NCI-H1105 (cell line): Measurements from ENCODE around the gene ESR1.
"Not testable (repeated sequence)": the region's sequence is repeated elsewhere in the genome, so short reads cannot be mapped to it uniquely, and the experiment has no call there.

Source experiments
- DNase-seq: peaks from one replicate; lab custom pipeline; 2025; lab: John Stamatoyannopoulos, UW

The ESR1 gene

GRCh38 chr6:151894426-151894825 is 86.9 kb downstream of the ESR1 start:
- not testable (repeated sequence) for DNase-seq

DNA sequence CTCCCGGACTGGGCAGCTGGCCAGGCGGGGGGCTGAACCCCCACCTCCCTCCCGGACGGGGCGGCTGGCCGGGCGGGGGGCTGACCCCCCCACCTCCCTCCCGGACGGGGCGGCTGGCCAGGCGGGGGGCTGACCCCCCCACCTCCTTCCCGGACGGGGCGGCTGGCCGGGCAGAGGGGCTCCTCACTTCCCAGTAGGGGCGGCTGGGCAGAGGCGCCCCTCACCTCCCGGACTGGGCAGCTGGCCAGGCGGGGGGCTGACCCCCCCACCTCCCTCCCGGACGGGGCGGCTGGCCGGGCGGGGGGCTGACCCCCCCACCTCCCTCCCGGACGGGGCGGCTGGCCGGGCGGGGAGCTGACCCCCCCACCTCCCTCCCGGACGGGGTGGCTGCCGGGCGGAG is 91.7 kb downstream of the ESR1 start:
- not testable (repeated sequence) for DNase-seq

DNA sequence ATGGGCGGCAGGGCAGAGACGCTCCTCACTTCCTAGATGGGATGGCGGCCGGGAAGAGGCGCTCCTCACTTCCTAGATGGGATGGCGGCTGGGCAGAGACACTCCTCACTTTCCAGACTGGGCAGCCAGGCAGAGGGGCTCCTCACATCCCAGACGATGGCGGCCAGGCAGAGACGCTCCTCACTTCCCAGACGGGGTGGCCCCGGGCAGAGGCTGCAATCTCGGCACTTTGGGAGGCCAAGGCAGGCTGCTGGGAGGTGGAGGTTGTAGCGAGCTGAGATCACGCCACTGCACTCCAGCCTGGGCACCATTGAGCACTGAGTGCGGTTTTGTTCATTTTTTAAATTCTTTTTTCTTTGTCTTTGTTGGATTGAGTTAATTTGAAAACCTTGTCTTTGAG is 92.3 kb downstream of the ESR1 start:
- not testable (repeated sequence) for DNase-seq

DNA sequence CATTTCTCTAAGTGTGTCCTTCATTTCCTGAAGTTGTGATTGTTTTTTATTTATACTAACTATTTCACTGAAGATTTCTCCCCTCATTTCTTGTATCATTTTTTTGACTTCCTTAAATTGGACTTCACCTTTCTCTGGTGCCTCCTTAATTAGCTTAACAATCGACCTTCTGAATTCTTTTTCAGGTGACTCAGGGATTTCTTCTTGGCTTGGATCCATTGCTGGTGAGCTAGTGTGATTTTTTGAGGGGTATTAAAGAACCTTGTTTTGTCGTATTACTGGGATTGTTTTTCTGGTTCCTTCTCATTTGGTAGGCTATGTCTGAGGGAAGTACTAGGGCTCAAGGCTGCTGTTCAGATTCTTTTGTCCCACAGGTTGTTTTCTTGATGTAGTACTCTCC is 92.8 kb downstream of the ESR1 start:
- no peak for DNase-seq

- no peak for DNase-seq
Observed at GRCh38 chr6:151901009-151901411, 93.5 kb downstream of the ESR1 start.

GRCh38 chr6:151904631-151905030 is 97.1 kb downstream of the ESR1 start:
- DNase-seq, result no peak

- DNase-seq, result no peak
Observed at GRCh38 chr6:151905072-151905471, 97.6 kb downstream of the ESR1 start.

- no peak for DNase-seq
Observed at GRCh38 chr6:151905854-151906253, 98.4 kb downstream of the ESR1 start.

- no peak for DNase-seq
Observed at GRCh38 chr6:151911401-151911800, 103.9 kb downstream of the ESR1 start.

DNA sequence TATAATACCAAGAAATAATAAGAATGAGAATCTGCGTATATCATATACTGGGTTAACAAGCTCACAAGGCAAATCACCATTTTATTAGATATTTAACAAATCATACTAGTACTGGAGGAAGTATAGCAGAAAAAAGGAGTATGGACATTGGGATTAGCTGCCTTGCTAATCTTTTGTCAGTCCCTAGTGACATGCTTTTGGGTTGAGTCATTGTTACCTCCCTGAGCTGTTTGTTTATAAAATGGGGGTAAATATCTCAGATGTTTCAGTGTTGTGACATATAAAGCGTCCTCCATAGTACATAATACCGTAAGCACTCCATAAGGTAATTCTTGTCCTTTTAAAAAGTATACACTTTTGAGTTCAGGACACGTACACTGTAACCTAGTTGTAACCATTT is 107.0 kb downstream of the ESR1 start:
- no peak for DNase-seq

- DNase-seq, result no peak
Observed at GRCh38 chr6:151916075-151916474, 108.6 kb downstream of the ESR1 start.

DNA sequence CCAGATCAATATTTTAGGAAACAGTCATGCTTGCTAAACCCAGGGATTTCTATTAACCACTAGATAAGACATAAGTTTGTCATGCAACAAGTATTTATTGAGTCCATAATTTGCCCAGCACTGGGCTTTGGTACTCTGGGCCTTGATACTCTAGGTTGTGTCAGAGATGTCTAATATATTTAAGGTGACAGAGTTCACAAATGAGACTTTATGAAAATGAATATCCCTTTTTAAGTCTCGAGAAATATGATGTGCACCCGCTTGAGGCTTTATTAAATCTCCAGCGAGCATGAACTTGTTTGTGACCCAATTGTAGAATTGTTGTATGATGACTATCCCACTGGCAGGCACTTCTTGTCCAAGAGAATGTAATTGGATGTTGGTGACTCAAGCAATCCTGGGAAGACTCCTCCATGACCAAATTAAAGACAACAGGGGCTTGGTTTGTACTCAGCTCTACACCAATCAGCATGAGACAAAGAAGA is 109.2 kb downstream of the ESR1 start:
- no peak for DNase-seq

DNA sequence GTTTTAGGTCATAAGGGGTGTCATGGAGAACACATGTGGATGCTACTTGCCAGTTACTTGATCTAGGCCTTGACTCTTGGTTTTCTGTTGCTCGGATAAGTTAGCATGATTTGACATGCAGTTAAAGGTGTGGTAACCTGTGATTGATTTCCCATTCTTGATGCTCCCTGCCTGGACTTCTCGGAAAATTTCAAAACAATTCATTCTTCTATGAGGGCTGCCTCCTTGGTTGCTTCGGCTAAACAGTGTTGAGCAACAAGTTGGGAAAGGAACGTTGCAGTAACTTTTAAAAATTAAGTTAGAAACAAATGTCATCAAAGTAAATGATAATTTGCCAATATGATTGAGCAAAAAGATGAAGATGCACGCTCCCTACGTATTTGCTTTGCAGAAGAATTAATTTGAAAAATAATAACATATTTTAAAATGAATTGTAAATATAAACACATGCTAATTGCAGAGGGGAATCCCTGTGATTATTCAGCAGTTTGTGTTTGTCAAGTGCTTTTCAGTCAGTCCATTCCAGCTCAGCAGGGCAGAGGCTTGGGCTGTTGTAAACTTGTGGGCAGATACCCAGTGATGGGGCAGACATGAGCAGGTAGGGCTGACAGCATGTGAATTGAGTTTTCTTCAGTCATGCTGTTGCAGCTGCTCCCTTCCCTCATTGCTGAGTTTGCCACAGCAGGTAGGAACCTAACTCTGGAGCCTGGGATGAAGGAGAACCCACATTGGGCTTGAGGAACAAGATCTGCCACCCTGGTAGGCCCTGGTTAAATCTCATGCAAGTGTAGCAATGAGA is 110.2 kb downstream of the ESR1 start:
- no peak for DNase-seq

GRCh38 chr6:151940307-151940706 is 132.8 kb downstream of the ESR1 start:
- no peak for DNase-seq

GRCh38 chr6:151948002-151948743 is 140.7 kb downstream of the ESR1 start:
- DNase-seq, result no peak

- no peak for DNase-seq
Observed at GRCh38 chr6:151958332-151958731, 150.8 kb downstream of the ESR1 start.

DNA sequence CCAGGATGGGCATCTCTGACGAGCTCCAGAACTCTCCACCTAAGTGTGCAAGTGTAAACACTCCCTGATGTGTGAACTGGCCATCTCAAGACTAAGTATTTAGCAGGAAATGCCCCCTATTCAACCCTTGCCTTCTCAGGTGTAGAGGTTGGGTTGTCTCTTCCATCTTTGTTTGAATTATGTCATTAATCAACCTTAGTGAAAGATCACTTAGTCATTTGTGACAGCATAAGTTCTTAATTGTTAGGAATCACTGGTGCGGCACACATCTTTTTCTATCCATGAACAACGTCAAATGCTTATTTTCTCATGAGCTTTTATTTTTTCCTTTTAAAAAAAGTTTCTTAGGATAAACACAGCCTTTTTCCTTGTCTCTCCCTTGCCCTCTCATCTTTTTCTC is 151.6 kb downstream of the ESR1 start:
- DNase-seq, result no peak

DNA sequence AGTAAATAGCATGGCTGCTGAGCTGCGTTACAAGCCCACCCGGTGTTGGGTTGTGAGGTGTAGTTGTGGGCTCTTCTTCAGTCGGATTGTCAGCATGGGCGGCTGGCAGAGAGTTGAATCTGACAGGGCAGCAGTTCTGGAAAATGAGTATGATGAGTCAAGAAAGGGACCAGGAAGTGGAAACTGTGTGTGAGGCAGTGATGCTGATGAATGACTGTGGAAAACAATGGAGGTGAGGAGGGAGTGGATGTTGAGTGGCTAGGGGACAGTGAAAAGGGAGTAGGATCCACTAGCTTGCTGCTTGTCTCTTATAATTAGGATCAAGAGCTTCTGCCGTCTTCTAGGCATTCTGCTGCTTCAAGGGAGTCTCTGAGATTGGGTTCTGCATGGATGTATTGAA is 154.3 kb downstream of the ESR1 start:
- DNase-seq, result no peak

DNA sequence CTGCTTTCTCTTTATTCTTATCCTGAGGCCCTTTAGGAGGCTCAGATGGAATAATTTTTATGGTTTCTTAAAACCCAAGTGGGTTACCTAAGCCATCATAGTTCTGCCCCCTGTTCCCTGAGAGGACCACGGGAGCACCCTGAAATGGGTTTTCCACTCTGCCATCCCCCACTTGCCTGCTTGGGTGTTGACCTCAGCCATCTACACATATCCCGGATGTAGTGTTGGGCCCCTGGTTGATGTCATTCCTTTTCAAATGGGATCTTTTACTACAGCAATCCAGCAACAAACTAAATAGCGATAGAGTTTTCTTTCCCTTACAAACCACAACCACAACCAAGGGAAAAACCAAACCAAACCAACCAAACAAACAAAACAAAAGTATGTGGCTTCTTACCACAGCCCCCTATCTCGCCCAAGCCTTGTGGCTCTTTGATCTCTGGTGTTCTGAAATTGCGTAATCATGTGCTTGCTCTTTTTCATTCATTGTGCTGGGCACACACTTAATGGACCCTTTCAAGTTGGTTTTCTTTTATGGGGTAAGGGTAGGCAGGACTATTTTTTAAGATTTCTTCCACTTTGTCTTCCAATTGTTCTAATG is 154.9 kb downstream of the ESR1 start:
- DNase-seq, result no peak

GRCh38 chr6:151963001-151963400 is 155.5 kb downstream of the ESR1 start:
- DNase-seq, result no peak

DNA sequence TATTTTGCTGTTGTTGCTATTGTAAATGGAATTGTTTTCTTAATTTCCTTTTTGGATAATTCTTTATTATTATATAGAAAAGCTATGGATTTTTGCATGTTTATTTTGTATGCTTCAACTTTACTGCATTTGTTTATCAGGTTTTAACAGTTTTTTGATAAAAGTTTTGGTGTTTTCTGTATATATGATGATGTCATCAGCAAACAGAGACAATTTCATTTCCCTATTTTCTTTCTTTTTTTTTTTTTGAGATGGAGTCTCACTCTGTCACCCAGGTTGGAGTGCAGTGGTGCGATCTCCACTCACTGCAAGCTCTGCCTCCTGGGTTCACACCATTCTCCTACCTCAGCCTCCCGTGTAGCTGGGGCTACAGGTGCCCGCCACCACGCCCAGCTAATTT is 156.9 kb downstream of the ESR1 start:
- not testable (repeated sequence) for DNase-seq

DNA sequence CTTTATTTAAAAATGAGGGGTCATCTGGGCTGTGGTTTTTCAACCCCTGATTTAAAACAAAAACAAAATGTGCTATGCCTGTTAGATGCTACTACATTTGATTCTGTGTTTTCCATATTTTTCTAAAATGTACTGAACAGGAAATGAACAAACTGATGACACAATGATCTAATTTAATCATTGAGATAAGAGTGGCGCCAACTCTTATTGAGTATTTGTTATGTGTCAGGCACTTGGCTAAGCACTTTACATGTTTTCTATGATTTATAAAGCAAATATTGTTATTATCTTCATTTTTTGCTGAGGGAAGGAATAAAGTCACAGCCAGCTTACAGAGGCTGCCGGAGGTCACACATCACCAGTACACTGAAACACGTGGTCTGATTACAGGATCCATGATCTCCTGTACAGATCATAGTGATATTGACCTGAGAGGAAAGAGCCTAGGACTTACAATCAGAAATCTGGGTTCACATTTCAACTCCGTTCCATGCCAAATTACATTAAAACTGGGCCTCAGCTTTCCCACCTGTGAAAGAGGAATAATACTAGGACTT is 166.7 kb downstream of the ESR1 start:
- no peak for DNase-seq

DNA sequence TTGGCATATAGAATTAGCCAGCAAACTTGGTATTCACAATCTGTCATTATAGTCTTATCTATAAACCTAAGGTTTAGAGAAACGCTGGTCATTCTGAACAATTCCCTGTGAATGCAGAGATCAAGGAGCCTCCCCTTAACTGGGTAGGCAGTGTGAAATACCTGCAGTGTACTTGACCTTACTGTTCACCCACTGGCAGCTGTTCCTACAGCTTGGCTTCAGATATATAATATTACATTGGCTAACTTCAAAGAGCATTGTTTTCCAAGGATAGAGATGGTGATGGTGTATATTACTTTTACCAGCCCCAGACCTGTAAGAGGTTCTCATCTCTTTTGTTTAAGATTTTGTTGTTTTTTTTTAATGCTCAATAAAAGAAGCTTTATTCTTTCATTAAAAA is 168.3 kb downstream of the ESR1 start:
- no peak for DNase-seq
